BE2C (cell line): Measurements from ENCODE around the gene NPEPL1.
A peak's percentile ranks its signal among the peaks of the same experiment; 100 is the strongest.

Source experiments
- DNase-seq: peaks from one replicate; pipeline ENCODE4 v3.0.0-alpha.2; 2020
- H3K27me3 ChIP-seq: fragments of 250-450 bp; sonication (Bioruptor Pico); 2 replicates; pipeline ENCODE4 v1.5.1; 2020; ENCODE audit warnings: mild to moderate bottlenecking
- H3K36me3 ChIP-seq: fragments of 250-450 bp; sonication (Bioruptor Pico); 2 replicates; pipeline ENCODE4 v1.5.1; 2020; ENCODE audit warnings: mild to moderate bottlenecking
- H3K4me1 ChIP-seq: fragments of 250-450 bp; sonication (Bioruptor Pico); 2 replicates; pipeline ENCODE4 v1.5.1; 2020
- H3K4me3 ChIP-seq: 2 replicates; pipeline ENCODE4 v1.5.1; 2011; ENCODE audit warnings: low read depth, low read length
- H3K9me3 ChIP-seq: fragments of 250-450 bp; sonication (Bioruptor Pico); 2 replicates; pipeline ENCODE4 v1.5.1; 2020
- CTCF ChIP-seq: IDR thresholded peaks from 2 replicates; pipeline ENCODE4 v1.5.1; 2012; ENCODE audit warnings: mild to moderate bottlenecking, low read depth, low read length

NPEPL1 gene

GRCh38 chr20:58715801-58716475 lies 23.3 kb downstream of the NPEPL1 start:
- Histone ChIP-seq H3K4me1 (peaks cover 8% of the 10 kb centered on the region), H3K27me3 (no peaks in the 10 kb centered on the region), H3K36me3 (no peaks in the 10 kb centered on the region), H3K4me3 (no peak overlapping the region), H3K9me3 (no peaks in the 10 kb centered on the region)
- no peak for TF ChIP-seq CTCF
- peak; percentile 4 for DNase-seq

- Histone ChIP-seq H3K4me1 (peaks cover 8% of the 10 kb centered on the region), H3K4me3 (no peak overlapping the region), H3K27me3 (no peaks in the 10 kb centered on the region), H3K9me3 (no peaks in the 10 kb centered on the region), H3K36me3 (no peaks in the 10 kb centered on the region)
- no peak for TF ChIP-seq CTCF
- DNase-seq = peak; percentile 40
Measured at GRCh38 chr20:58716476-58717277, 24.1 kb downstream of the NPEPL1 start.

GRCh38 chr20:58717278-58718091 lies 24.9 kb downstream of the NPEPL1 start:
- peak; percentile 3 for DNase-seq
- H3K9me3 ChIP-seq = no peaks in the 10 kb centered on the region
- no peak overlapping the region for H3K4me3 ChIP-seq
- H3K27me3 ChIP-seq = no peaks in the 10 kb centered on the region
- H3K4me1 ChIP-seq = peaks cover 8% of the 10 kb centered on the region
- no peaks in the 10 kb centered on the region for H3K36me3 ChIP-seq
- no peak for TF ChIP-seq CTCF

GRCh38 chr20:58718121-58718563 lies 25.5 kb downstream of the NPEPL1 start:
- no peak for DNase-seq
- no peaks in the 10 kb centered on the region for H3K9me3 ChIP-seq
- no peak overlapping the region for H3K4me3 ChIP-seq
- H3K4me1 ChIP-seq = peaks cover 8% of the 10 kb centered on the region
- TF ChIP-seq CTCF = no peak
- no peaks in the 10 kb centered on the region for H3K27me3 ChIP-seq
- no peaks in the 10 kb centered on the region for H3K36me3 ChIP-seq

- Histone ChIP-seq H3K27me3 (no peaks in the 10 kb centered on the region; the same call in 1 of the 2 replicates), H3K36me3 (no peaks in the 10 kb centered on the region)
- no peak for DNase-seq
Measured at GRCh38 chr20:58718729-58719128, 26.1 kb downstream of the NPEPL1 start.

More at GRCh38 chr20:58718729-58719128, 26.1 kb downstream of the NPEPL1 start:
- no peak for TF ChIP-seq CTCF
- Histone ChIP-seq H3K4me3 (no peak overlapping the region), H3K9me3 (no peaks in the 10 kb centered on the region), H3K4me1 (peaks cover 8% of the 10 kb centered on the region)
